Measurements from ENCODE around the gene MROH2B.
A peak's percentile ranks its signal among the peaks of the same experiment; 100 is the strongest.

MROH2B gene

DNA sequence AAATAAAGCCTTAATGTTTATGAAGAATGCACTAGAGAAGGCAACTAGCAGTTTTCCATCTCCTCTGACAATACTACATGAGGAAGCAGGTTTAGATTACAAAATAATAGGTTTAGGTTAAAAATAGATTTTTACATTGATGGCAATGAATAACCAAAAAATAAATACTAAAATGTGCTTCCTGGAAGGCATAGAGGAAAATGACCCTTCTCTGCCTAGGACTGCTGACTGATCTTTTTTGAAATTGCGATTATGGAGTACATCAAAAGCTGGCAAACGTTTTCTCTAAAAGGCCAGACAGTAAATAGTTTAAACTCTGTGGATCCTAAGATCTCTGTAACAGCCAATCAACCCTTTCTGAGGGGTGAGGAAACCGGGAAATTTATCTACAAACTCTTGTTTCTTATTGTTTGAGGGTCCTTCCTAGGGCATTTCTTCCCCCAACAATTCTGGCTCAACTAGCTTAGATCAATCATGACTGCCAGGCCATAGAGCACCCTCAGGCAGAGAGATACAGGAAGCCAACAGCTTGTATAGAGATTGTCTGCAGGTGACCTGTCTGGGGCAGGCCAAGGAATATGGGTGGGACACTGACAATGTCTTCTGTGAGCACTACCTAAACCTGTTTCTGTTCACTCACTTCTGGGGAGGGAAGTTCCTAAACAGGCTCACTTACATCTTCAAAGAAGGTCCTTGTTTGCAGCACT lies 67.3 kb downstream of the MROH2B start:
- no peak for DNase-seq (ENCODE audit: low read depth)
- H3K4me3 ChIP-seq (replicated peaks; ENCODE audit: low read depth, low read length), result no peak overlapping the region
- TF ChIP-seq, protein P1, sequence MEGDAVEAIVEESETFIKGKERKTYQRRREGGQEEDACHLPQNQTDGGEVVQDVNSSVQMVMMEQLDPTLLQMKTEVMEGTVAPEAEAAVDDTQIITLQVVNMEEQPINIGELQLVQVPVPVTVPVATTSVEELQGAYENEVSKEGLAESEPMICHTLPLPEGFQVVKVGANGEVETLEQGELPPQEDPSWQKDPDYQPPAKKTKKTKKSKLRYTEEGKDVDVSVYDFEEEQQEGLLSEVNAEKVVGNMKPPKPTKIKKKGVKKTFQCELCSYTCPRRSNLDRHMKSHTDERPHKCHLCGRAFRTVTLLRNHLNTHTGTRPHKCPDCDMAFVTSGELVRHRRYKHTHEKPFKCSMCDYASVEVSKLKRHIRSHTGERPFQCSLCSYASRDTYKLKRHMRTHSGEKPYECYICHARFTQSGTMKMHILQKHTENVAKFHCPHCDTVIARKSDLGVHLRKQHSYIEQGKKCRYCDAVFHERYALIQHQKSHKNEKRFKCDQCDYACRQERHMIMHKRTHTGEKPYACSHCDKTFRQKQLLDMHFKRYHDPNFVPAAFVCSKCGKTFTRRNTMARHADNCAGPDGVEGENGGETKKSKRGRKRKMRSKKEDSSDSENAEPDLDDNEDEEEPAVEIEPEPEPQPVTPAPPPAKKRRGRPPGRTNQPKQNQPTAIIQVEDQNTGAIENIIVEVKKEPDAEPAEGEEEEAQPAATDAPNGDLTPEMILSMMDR (IDR thresholded peaks at IDR 0.05; ENCODE audit: low read length, missing control alignments), result no peak

DNA sequence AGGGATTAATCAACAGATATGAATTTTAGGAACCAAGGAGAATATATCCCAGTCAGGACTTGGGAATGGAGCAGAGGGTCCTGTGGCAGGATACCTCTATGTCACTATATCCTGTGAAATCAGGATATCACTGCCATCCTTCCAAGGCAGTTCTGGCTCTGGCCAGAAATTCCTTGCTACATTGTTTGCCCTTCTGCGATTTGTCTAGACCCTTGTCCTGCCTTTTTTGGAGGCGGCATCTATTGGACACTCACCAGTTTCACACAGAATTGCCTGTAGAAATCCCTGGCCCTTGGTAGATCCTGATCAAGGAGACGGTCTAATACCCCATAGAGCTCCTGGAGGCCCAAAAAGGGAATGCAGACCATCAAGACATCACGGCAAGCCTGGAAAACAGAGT lies 71.2 kb downstream of the MROH2B start:
- TF ChIP-seq, protein P1 (IDR thresholded peaks at IDR 0.05; ENCODE audit: low read length, missing control alignments), result no peak

DNA sequence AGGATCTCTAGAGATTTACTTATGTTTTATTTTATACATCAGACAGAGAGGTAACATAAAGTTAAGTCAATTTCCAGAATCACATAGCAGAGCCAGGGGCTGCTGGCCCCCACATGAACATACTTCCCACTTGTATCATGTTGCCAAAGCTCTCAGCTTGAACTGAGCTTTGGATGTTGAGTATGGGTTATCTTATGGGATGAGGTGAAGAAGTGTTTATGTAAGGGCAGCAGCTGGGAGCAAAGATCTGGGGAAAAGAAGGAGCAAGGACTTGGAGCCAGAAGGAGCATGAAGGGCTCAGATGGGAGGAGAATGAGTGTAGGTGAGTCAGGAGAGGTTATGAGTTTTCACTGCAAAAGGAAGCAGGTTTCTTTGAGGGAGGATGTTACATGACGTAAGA lies 72.0 kb downstream of the MROH2B start:
- no peak overlapping the region for H3K4me3 ChIP-seq (replicated peaks; ENCODE audit: low read depth, low read length)
- TF ChIP-seq, protein P1 (IDR thresholded peaks at IDR 0.05; ENCODE audit: low read length, missing control alignments), result no peak
- no peak for DNase-seq (ENCODE audit: low read depth)

More for the DNA sequence above, 71.2 kb downstream of the MROH2B start:
- no peak for DNase-seq (ENCODE audit: low read depth)
- no peak overlapping the region for H3K4me3 ChIP-seq (replicated peaks; ENCODE audit: low read depth, low read length)

DNA sequence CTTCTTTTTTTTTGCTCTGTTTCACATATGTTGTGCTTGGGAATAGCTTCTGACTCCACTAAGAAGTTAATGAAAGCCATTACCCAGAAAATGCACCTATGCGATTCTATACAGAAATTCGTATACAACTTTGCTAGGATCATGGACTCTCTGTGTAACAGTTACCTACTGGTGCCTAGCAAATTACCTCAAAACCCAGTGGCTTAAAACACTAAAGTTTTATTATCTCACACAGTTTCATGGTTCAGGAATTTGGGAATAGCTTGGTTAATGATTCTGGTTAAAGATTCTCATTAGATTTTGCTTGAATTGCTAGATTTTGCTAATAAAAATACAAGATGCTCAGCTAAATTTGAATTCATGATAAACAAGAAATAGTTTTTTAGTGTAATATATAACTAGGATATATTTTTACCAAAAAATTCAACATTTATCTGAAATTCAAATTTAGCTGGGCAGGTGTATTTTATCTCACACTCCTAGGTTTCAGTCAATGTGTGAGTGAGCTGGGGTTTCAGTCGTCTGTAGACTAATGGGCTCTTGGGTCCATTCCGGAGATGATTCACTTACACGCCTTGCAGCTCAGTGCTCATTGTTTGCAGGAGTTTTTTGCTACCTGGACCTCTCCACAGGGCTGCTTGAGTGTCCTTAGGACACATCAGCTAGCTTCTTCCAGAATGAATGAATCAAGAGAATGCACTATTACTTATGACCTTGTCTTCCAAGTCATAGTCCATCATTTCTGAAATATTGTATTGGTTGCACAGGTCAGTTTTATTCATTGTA lies 75.1 kb downstream of the MROH2B start:
- H3K4me3 ChIP-seq (replicated peaks; ENCODE audit: low read depth, low read length), result no peak overlapping the region
- no peak for DNase-seq (ENCODE audit: low read depth)
- TF ChIP-seq, protein P1 (IDR thresholded peaks at IDR 0.05; ENCODE audit: low read length, missing control alignments), result no peak

DNA sequence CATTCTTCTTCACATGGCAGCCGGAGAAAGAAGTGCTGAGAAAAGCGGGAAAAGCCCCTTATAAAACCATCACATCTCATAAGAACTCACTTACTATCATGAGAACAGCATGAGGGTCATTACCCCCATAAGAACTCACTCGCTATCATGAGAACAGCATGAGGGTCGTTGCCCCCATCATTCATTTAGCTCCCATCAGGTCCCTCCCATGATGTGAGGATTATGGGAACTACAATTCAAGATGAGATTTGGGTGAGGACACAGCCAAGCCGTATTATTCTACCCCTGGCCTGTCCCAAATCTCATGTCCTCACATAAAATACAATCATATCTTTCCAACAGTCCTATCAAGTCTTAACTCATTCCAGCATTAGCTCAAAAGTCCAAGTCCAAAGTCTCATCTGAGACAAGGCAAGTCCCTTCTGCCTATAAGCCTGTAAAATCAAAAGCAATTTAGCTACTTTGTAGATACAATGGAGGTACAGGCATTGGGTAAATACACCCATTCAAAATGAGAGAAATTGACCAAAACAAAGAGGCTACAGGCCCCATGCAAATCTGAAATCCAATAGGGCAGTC lies 79.1 kb downstream of the MROH2B start:
- no peak for DNase-seq (ENCODE audit: low read depth)
- TF ChIP-seq, protein P1 (IDR thresholded peaks at IDR 0.05; ENCODE audit: low read length, missing control alignments), result no peak
- H3K4me3 ChIP-seq (replicated peaks; ENCODE audit: low read depth, low read length), result no peak overlapping the region

DNA sequence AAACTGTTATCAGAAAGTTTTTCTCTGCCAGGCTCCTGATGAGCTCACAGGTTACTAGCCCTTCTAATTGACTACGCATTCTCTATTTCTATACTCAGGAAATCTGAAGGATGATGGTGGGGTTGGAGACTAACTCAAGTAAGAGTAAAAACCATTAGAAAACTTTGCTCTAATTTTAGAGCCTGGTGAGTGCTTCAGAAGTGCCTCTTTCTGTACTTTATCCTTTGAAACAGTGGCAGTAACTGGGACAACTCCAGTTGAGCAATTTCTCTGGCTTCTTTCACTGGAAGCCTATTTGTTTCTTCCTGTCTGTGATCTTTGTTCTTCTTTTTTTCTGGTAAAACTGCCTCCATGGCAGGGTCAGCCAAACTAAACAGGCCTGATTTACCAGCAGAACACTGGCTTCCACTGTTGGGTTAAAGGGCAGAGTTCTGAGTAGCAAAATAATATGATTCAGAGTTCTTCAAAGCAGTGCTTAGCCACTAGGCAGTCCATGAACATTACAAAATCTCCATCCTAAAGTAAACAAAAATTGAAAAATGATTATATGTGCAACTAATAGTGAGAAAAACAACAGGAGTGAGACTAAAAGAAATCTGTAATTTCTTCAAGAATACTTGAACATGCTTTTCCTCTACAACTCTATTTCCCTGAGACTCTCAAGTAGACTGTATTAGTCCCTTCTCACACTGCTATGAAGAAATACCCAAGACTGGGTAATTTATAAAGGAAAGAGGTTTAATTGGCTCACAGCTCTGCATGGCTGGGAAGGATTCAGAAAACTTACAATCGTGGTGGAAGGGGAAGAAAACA lies 79.8 kb downstream of the MROH2B start:
- H3K4me3 ChIP-seq (replicated peaks; ENCODE audit: low read depth, low read length), result no peak overlapping the region
- DNase-seq (ENCODE audit: low read depth), result peak; percentile 96
- TF ChIP-seq, protein P1 (IDR thresholded peaks at IDR 0.05; ENCODE audit: low read length, missing control alignments), result no peak

Data from fibroblast of pulmonary artery (primary cell).